SKM-1 treated with dmso at 0.1 percent for 144 hours (cell line): ENCODE measurements around the gene ABTB1.
"Not testable (repeated sequence)": the region's sequence is repeated elsewhere in the genome, so short reads cannot be mapped to it uniquely, and the experiment has no call there.

Source experiments
- DNase-seq: peaks from one replicate; lab custom pipeline; 2025; ENCODE audit not compliant: unreplicated experiment; lab: John Stamatoyannopoulos, UW

The ABTB1 gene

DNA sequence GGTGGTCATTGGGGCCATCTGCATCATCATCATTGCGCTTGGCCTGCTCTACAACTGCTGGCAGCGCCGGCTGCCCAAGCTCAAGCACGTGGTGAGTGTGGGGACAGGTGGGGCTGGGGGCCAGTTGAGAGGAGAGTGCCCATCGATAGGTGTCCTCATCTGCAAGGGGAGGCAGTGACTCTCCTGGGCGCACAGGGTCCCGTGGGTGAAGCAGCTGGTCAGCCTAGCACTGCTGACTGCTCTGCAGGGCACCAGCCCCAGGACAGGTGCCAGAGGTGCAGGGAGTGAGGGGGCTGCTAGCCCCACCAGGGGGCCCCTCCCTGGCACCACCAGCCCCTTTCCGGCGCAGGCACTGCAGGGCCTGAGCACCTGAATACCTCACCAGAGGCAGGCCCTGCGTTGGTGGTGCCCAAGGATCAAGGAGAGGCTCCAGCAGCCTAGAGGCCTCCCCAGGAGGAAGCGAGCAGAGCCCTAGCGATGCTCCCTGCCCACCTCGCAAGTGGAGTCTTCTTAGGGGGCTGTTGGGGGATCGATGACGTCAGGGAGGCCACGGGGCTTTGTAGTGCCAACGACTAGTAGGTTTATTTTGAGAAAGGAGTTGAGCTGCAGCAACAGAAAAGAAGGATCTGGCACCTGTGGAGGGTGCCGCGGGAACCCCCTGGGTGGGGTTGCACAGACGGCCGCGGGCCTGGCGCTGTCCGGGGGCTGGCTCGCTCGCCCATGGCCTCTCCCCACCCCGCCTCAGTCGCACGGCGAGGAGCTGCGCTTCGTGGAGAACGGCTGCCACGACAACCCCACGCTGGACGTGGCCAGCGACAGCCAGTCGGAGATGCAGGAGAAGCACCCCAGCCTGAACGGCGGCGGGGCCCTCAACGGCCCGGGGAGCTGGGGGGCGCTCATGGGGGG, 976 bp upstream of the ABTB1 start:
- no peak for DNase-seq

GRCh38 chr3:127673191-127674100, 694 bp downstream of the ABTB1 start:
- peak; percentile 5 for DNase-seq

GRCh38 chr3:127674101-127674721, 1.5 kb downstream of the ABTB1 start:
- DNase-seq = no peak

- DNase-seq = no peak
Observed at GRCh38 chr3:127674790-127675189, 2.0 kb downstream of the ABTB1 start.

DNA sequence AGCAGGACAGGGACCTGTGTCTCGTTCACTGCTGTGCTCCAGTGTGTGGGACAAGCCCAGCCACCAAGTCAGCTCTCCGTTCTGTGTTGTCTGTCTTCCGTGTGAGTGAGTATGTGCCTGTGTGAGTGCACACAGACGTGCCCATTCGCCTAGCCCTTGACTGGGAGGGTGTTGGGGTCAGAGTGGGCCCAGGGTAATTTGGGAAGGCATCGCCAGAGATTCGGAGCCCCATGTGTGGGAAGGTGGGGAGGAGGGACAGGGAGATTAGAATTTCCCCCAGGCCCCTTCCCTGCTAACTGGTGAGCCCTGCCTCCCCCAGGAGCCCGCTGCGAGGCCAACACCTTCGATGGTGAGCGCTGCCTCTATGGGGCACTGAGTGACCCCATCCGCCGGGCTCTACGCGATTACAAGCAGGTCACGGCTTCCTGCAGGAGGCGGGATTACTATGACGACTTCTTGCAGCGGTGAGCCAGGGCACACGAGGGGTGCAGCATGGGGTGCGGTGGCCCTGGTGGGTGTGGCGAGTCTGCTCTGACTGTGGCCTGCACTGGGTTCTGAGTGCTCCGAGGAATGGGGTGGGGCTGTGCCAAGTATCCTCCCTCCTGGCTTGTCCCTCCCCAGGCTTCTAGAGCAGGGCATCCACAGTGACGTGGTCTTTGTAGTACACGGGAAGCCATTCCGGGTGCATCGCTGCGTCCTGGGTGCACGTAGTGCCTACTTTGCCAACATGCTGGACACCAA, 3.1 kb downstream of the ABTB1 start:
- DNase-seq = no peak

DNA sequence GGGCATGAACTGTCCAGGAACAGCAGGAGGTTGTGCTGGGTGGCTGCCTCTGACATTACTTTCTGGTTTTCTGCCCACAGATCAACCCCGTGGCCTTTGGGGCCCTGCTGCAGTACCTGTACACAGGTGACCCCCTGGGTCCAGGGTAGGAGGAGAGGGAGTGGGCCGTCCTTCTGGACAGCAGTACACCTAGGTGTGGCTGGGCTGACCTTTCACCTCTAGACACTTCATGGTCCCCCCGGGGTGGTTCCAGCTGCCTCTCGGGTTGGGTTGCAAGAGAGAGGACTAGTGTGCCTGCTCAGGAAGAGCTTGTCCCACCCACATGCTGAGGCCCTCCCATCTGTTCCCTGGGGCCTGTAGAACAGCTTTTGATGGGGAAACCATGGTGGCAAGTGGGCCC, 3.7 kb downstream of the ABTB1 start:
- no peak for DNase-seq

DNA sequence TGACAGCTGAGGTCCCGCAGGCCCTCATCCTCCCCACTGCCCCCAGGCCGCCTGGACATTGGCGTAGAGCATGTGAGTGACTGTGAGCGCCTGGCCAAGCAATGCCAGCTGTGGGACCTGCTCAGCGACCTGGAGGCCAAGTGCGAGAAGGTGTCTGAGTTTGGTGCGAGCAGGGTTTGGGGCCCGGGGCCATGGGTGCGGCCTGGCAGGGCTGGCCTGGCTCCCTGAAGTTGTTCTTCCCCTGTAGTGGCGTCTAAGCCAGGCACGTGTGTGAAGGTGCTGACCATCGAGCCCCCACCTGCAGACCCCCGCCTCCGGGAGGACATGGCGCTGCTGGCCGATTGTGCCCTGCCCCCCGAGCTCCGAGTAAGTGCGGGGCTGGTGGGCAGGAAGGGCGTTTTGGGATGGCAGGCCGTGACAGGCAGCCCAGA, 4.2 kb downstream of the ABTB1 start:
- no peak for DNase-seq

- DNase-seq = no peak
Observed at GRCh38 chr3:127677541-127678314, 5.0 kb downstream of the ABTB1 start.

DNA sequence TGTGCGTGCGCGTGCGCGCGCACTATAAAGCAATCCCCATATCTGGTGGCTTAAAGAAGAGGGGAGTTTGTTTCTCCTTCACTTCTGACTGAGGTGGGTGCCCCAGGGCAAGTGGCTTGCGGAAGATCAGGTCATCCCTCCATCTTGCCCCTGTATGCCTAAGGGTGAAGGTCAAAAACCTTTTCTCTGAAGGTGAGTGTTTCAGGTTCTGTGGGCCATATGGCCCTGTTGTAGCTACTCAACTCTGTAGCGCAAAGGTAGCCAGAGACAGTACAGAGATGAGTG, 5.5 kb downstream of the ABTB1 start:
- no peak for DNase-seq

- DNase-seq = peak; percentile 95
Observed at GRCh38 chr3:127678611-127679533, 6.1 kb downstream of the ABTB1 start.

DNA sequence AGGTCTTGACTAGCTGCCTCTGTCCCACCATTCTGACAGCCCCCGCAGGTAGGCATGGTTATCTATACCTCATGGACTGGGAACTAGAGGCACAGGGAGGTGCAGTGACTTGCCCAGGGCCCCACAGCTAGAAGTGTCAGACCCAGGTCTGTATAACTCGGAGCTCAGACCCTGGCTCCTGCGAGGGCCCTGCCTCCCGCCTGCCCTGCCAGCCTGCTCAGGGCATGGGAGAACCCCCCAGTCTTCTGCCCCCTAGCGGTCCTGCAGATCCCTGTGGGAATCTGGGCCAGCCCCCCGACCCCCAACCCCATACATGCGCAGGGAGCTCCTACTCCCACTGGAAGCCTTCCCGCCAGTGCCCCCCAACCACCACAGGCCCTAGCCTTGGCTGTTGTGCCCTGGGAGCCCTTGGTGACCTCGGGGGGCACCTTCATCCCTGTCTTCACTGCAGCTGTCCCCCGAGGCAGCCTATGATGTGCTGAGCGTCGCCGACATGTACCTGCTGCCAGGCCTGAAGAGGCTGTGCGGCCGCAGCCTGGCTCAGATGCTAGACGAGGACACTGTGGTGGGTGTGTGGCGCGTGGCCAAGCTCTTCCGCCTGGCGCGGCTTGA, 6.9 kb downstream of the ABTB1 start:
- no peak for DNase-seq

DNA sequence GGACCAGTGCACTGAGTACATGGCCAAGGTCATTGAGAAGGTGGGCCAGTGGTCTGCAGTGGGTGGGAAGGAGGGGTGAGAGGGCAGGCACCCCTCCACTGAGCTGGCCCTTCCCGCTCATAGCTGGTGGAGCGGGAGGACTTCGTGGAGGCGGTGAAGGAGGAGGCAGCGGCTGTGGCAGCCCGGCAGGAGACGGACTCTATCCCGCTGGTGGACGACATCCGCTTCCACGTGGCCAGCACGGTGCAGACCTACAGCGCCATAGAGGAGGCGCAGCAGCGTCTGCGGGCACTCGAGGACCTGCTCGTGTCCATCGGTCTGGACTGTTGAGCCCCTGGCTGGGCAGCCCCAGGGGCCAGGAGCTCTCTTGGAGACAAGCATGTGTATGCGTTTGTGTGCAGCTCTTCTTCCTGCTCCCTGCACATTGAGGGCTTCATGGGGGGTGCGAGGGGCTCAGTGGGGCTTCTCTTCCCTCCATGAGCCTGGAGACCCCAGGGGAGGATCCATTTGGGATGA, 7.5 kb downstream of the ABTB1 start:
- no peak for DNase-seq

DNA sequence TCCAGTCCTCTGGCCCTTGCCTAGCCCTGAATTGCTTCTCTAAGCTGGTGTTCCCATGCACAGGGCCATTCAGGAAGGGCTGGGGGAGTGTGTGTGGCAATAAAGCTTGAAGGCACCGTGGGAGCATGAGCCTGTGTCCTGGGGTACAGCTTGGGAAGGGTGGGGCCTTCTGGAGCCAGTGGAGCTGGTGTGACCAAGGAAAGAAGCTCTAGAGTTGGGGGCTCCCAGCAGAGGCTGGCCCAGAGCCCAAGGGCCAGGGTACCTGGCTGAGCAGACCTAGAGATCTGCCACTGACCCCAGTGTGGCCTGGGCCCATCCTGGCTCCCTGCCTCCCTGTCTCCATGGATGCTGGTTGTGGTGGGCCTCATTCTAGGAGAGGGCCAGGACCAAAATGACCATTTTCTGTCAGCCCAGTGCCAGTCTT, 8.1 kb downstream of the ABTB1 start:
- DNase-seq = no peak

DNA sequence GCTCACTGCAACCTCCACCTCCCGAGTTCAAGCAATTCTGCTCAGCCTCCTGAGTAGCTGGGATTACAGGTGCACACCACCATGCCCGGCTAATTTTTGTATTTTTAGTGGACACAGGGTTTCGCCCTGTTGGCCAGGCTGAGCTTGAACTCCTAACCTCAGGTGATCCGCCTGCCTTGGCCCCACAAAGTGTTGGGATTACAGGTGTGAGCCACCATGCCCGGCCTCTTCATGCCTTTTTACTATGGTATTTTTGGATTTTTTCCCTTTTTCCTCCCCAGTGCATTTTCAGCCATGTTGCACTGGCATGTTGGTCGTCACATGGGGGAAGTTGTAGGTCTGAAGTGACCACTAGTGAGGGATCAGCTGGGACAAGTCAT, 9.4 kb downstream of the ABTB1 start:
- DNase-seq = not testable (repeated sequence)

- no peak for DNase-seq
Observed at GRCh38 chr3:127682561-127682960, 9.8 kb downstream of the ABTB1 start.

GRCh38 chr3:127684871-127685707, 12.3 kb downstream of the ABTB1 start:
- DNase-seq = no peak

DNA sequence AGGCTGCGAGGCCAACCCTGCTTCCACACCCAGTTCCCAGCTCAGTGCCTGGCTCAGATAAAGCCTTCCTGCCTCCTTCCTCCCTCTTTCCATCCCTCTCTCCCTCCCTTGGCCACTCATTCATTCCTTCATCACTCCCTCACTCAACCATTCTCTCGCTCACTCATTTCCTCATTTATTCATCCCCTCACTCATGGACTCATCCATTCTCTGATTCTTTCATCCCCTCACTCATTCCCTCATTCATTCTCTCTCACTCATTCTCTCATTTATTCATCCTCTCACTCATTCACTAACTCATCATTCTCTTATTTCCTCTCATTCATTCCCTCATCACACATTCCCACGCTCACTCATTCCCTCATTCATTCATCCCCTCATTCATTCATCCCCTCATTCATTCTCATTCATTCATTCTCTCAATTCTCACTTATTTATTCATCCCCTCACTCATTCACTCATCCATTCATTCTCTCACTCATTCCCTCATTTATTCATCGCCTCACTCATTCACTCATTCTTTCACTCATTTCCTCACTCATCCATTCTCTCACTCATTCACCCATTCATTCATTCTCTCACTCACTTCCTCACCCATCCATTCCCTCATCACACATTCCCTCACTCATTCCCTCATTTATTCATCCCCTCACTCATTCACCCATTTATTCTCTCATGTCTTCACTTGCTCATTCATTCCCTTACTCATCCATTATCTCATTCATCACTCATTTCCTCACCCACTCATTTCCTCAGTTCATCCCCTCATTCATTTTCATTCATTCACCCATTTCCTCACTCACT, 13.2 kb downstream of the ABTB1 start:
- DNase-seq = no peak
